Left renal pelvis (tissue), 4 donors: Measurements from ENCODE around the gene GSPT1. TPM values are rescaled to one million over a fixed set of nuclear protein-coding genes. Genes with fewer than 3 reads are reported as not detected.

Source experiments
- DNase-seq, 4 donors: peaks; one replicate each; pipeline ENCODE4 v3.0.0-alpha.2; 2013; ENCODE audit warnings: low read depth in 4 of 4, low spot score in 3 of 4
- polyA plus RNA-seq, 4 donors: library from polyadenylated mRNA; unstranded; fragments of 120-200 nt; gene quantifications; one replicate each; pipeline ENCODE4 v1.2.1, GENCODE V29; 2013; ENCODE audit not compliant: insufficient read length in 4 of 4

GSPT1 gene
- polyA plus RNA-seq, 4 donors, result 84.6 to 133 (median 117) TPM

- DNase-seq, result no peak
Observed at GRCh38 chr16:11914210-11915113, 1.3 kb downstream of the GSPT1 start.

DNA sequence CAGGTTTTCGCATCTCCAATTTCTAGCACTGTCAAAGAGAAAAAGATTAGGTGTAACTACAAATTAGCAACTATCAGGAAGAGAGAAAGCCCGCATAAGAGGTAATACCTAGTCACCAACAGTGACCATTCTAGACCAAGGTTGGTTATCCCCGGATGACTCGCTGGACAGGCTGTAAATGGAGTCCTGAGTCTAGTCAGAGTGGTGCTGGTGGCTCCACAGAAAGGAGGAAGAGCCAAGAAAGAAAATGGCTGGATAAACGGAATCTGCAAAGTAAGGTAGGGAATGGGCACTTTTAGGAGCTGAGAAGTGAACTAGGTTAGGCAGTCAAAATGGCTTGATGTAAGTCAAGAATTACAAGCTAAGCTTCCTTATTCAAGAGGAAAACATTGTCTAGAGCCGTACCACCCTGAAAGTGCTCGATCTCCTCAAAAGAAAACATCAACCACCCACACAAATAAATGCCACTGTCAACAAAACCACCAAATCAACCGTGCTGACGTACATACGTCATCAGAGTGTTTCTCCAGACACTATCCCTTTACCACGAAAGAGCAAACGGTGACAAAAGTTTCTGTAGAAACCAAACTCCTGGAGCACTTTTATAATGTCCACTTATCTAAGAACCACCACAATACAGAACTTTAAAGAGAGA, 2.2 kb downstream of the GSPT1 start:
- DNase-seq, result no peak

DNA sequence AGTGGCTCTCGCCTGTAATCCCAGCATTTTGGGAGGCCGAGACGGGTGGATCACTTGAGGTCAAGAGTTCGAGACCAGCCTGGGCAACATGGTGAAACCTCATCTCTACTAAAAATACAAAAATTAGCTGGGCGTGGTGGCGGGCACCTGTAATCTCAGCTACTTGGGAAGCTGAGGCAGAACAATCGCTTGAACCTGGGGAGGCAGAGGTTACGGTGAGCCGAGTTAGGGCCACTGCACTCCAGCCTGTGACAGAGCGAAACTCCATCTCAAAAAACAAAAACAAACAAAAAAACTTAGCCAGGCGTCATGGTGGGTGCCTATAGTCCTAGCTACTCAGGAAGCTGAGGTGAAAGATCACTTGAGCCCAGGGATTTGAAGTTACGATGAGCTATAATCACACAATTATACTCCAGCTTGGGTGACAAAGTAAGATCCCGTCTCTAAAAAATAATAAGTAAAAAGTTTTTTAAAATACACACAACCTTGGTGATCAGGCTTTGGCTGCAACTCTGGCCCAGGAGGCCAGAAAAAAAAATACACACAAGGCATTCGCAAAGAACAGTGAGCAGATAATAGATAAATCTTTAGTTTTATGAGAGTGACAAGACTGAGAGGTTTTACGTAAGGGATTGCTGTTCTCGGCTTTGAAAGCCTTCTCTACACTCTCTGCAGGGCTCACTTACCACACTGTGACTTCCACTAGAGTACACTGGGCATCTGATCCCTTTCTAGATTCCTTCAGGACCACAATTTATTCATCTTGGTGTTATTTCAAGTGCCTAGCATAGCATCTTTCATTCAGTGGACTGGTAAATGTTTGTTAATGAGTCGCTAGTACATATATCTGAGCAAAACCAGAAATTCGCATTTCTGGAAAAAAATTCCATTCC, 5.9 kb downstream of the GSPT1 start:
- no peak for DNase-seq

- no peak for DNase-seq
Observed at GRCh38 chr16:11907160-11907970, 8.4 kb downstream of the GSPT1 start.

DNA sequence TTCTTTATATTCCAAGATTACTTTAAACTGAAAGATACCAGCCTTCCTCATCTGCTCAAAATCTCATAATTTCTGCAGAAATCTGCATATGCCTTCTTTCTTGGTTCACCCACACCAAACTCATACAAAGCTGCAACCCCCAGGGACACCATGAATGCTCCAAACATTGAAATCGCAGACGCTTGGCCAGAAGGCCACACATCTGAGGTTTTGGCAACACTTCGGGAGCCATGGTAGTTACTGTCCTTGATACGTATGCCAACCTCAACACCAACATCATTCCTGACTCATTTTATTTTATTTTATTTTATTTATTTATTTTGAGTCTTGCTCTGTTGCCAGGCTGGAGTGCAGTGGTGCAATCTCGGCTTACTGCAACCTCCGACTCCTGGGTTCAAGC, 11.8 kb downstream of the GSPT1 start:
- no peak for DNase-seq

GRCh38 chr16:11901091-11901490, 14.7 kb downstream of the GSPT1 start:
- DNase-seq, result no peak

GRCh38 chr16:11896486-11897176, 19.1 kb downstream of the GSPT1 start:
- no peak for DNase-seq

DNA sequence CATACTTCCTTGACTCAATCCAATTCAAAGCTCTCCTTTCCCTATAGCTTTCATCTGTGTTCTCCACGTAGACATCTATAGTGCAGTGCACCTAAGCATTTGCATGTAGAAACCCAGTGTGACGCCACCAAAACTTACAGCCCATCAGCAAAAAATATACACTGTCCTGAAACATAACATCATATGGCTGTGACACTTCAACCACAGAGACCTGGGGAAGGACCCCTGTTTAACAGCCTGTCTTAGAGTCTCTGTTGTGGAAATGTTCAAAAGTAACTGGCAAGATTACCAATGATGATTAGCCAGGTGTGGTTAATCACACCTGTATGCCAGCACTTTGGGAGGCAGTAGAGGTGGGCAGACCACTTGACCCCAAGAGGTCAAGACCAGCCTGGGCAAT, 22.2 kb downstream of the GSPT1 start:
- no peak for DNase-seq

DNA sequence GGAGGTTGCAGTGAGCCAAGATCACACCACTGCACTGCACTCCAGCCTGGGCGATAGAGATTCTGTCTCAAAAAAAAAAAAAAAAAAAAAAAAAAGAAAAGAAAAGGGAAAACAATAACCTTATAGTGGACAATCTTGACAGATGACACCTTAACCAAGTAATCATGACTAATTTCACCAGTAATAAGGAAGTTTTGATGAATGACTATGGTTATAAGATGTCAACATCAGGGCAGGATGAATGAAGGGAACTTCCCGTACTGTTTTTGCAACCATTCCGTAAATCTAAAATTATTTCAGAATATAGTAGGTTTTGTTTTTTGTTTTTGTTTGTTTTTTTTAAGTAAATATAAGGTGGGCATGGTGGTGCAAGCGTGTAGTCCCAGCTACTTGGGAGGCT, 23.0 kb downstream of the GSPT1 start:
- no peak for DNase-seq

DNA sequence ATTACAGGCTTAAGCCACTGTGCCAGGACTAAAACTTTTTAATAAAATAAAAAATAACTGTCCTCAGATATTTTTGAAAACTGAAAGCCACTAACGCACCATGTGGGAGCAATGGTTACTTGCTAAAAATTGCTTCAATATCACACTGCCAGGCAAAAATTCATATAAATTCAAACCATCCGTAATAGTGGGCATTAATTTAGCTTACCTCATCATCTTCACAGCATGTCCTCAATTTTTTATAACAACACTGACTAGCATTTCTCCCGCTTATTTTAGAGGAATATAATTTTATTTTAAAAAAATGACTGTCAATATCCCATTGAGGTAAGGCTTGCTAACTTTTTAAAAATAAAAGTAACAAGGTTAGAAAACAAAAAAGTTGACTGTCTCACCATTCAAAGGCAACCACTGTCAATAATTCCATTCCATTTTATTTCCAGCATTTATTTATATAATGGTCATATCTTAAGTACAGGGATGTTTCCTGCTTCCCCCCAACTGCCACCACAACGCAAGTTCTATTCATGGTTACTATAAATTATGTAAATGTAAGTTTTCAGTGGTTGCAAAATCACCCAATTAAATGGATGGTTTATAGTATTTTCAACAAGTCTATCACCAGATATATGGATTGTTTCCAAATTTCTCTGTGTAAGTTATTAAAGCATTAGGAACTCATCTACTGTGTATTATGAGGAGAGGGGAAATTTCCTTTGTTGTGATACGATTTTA, 25.4 kb downstream of the GSPT1 start:
- no peak for DNase-seq

DNA sequence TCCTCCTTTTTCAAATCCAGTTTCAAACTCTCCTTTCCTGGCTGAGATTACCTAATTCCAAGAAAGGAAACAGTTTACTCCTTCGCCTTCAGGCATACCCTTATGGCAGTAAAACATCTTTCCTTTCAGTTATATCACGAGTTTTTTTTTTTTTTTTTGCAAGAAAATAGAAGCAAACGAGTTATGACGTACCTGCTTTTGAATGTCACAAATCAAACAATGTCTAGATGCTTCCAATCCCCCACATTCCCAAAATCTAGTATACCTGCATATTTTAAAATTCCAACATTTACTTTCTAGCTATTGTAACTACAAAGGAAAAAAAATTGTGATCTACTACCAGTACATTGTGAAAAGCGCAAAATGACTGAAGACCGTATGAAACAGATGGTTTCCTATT, 28.9 kb downstream of the GSPT1 start:
- DNase-seq, result no peak

DNA sequence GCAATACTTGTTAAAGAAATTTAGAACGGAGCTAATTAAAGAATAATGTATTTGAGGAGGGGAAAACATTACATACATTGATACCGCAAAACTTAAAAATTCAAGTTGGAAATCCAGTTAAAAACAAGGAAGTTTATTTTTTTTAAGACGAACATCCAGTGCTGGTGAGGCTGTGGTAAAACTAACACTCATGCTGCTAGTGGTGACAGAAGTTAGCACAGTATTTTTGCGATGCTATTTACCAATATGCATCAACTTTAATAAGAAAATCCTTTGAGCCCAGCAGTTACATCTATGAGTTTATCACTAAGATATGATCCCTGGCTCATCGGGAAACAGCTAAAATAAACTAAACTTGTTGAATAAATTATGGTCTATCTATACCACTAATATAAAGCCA, 31.7 kb downstream of the GSPT1 start:
- DNase-seq, result no peak

DNA sequence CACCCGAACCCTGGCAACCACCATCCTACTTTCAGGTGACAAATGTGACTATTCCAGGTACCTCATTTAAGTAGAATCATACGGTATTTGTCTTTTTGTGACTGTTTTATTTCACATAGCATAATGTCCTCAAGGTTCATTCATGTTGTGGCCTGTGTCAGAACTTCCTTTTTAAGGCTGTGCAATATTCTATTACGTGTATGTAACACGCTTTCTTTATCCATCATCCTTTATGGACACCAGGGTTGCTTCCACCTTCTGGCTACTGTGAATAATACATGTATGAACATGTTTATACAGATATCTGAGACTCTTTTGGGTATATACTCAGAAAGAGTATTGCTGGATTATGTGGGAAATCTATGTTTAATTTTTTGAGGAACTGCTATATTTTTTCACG, 35.7 kb downstream of the GSPT1 start:
- DNase-seq, result no peak

GRCh38 chr16:11877374-11877773, 38.4 kb downstream of the GSPT1 start:
- no peak for DNase-seq

DNA sequence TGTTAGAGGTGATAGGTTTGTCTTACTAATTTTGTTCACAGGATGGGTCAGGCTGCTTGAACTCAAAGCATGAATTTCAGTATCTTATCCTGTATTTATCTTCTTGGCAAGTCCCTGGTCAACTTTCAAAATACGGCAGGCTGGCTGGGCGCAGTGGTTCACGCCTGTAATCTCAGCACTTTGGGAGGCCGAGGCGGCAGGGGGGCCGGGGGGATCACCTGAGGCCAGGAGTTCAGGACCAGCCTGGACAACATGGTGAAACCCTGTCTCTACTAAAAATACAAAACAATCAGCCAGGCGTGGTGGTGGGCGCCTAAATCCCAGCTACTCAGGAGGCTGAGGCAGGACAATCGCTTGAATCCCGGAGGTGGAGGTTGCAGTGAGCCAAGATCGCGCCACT, 39.5 kb downstream of the GSPT1 start:
- DNase-seq, result no peak

- DNase-seq, result no peak
Observed at GRCh38 chr16:11875721-11876120, 40.0 kb downstream of the GSPT1 start.

- no peak for DNase-seq
Observed at GRCh38 chr16:11871193-11871592, 44.6 kb downstream of the GSPT1 start.

DNA sequence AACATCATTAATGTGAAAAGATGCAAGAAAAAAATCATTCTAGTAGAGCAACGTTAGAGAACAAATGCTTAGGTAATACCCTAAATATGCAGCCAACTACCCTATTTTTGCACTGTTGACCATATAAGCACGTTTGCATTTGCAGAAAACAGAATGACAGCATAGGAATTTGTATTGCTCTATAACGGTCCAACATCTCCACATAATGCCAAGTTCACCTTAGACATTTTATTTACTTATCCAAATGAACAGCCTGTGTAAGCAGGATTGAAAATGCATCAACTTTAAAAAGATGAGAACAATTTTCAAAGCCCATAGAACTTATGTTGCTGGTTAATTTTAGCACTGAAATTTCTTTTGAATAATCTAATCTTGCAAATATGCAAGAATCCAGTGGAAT, 45.4 kb downstream of the GSPT1 start:
- no peak for DNase-seq
